DMS53 treated with DMSO at 0.1 percent for 48 hours (cell line): ENCODE measurements around the gene SLC4A2.
"Not testable (repeated sequence)": the region's sequence is repeated elsewhere in the genome, so short reads cannot be mapped to it uniquely, and the experiment has no call there.

ENCODE experiments used
- DNase-seq: peaks from one replicate; lab custom pipeline; 2025; ENCODE audit not compliant: unreplicated experiment; lab: John Stamatoyannopoulos, UW

The SLC4A2 gene, protein sequence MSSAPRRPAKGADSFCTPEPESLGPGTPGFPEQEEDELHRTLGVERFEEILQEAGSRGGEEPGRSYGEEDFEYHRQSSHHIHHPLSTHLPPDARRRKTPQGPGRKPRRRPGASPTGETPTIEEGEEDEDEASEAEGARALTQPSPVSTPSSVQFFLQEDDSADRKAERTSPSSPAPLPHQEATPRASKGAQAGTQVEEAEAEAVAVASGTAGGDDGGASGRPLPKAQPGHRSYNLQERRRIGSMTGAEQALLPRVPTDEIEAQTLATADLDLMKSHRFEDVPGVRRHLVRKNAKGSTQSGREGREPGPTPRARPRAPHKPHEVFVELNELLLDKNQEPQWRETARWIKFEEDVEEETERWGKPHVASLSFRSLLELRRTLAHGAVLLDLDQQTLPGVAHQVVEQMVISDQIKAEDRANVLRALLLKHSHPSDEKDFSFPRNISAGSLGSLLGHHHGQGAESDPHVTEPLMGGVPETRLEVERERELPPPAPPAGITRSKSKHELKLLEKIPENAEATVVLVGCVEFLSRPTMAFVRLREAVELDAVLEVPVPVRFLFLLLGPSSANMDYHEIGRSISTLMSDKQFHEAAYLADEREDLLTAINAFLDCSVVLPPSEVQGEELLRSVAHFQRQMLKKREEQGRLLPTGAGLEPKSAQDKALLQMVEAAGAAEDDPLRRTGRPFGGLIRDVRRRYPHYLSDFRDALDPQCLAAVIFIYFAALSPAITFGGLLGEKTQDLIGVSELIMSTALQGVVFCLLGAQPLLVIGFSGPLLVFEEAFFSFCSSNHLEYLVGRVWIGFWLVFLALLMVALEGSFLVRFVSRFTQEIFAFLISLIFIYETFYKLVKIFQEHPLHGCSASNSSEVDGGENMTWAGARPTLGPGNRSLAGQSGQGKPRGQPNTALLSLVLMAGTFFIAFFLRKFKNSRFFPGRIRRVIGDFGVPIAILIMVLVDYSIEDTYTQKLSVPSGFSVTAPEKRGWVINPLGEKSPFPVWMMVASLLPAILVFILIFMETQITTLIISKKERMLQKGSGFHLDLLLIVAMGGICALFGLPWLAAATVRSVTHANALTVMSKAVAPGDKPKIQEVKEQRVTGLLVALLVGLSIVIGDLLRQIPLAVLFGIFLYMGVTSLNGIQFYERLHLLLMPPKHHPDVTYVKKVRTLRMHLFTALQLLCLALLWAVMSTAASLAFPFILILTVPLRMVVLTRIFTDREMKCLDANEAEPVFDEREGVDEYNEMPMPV

GRCh38 chr7:151059367-151060112, at the start of gene SLC4A2:
TSS of gene SLC4A2 (plus strand) at chr7:151059589. CDS start at chr7:151061988, 2,399 bp downstream.
- peak; percentile 54 for DNase-seq

DNA sequence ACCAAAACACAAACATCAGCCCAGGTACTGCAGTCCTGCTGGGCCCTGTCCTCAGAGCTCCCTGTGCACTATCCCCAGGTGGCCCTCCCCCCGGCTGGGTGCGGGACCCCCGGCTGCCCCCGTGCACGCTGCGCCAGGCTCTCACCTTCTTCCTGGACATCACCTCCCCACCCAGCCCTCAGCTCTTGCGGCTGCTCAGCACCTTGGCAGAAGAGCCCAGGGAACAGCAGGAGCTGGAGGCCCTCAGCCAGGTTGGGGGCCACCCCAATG, 49.4 kb upstream of the SLC4A2 start:
- no peak for DNase-seq

DNA sequence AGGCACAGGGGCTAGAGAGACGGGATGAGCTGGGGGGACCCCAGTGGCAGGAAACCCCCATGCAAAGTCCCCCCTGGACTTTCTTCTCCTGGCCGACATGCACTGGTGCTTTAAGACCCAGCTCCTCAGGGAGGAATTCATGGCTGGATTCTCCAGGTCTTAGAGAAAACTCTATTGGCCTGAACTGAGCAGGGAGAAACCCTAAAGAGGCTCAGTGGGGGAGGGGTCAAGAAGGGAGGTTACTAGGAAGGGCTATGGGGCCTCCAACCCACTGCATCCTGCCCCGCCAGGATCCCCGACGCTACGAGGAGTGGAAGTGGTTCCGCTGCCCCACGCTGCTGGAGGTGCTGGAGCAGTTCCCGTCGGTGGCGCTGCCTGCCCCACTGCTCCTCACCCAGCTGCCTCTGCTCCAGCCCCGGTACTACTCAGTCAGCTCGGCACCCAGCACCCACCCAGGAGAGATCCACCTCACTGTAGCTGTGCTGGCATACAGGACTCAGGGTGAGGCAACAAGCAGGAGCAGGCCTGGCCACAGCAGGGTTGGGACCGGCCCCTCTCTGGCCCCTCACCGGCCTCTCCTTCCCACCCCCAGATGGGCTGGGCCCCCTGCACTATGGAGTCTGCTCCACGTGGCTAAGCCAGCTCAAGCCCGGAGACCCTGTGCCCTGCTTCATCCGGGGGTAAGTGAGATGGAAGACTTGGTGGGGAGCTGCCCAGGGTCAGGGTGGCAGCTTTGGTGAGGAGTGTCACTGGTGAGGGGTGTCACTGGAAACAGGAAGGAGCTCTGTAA, 48.9 kb upstream of the SLC4A2 start:
- DNase-seq, result no peak

DNA sequence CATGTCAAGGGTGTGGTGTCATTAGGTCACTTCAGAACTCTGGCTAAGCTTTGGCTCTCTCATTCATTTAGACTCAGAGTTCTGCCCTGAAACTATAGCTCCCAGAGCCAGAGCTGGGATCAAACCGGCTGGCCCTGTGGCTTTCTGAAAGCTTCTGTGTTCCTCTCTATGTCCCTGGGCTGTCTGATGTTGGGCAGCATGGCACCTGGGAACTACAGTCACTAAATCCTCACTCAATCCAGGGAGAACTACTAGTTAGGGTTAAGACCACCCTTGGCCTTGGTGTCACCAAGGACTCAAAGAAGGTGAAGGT, 48.3 kb upstream of the SLC4A2 start:
- DNase-seq, result no peak

- DNase-seq, result not testable (repeated sequence)
Observed at GRCh38 chr7:151011616-151012015, 47.8 kb upstream of the SLC4A2 start.

DNA sequence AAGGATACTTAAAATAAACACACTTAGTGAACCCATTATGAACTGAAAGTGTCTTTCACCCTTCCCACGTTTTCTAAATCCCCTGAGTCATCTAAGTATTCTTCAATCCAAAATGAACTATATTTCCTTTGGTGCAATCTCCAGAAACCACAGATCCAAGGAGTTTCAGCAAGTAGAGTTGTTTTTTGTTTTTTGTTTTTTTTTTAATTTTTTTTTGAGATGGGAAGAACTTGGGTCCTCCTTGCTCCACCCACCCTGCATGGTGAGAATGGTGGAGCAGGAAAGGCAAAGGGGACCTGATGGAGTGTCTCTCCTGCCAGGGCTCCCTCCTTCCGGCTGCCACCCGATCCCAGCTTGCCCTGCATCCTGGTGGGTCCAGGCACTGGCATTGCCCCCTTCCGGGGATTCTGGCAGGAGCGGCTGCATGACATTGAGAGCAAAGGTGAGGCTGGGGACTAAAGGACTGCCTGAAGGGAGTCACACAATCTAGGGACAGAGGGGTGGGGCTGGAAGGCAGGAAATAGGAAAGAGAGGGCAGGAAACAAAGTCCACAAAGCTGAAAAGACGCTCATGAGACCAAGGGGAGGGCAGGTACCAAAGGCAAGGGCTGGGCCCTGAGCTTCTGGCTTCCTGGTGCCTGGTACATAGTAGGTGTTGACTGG, 47.2 kb upstream of the SLC4A2 start:
- DNase-seq, result no peak

DNA sequence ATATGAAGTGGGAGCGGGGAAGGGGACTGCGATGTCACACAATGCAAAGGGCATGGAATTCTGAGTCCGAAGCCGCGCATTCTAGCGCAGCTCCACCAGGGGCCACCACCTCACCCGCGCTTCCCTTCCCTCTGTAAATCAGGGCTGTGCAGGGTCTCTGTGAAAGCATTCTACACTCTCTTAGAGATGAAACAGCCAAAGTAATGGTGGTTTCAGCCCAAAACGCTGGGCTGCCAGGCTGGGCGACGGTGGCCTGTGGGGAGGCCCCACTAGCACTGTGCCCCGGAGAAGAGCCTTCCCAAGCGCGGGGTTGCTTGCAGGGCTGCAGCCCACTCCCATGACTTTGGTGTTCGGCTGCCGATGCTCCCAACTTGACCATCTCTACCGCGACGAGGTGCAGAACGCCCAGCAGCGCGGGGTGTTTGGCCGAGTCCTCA, 46.5 kb upstream of the SLC4A2 start:
- DNase-seq, result no peak

DNA sequence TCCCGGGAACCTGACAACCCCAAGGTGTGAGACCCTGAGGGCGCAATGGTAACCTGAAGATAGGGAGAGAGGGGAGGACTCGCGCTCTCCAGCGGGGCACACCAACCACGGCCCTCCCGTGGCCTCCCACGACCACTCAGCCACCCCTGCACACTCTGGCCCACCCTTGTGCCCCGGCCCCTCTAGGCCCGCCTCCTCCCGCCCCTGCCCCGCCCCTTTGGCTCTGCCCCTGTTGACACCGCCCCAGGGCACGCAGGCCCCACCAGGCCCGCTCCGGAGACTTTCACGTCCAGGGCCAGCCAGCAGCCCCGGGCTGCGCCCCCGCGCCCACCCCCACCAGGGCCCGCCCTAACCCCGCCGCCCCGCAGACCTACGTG, 46.0 kb upstream of the SLC4A2 start:
- no peak for DNase-seq

DNA sequence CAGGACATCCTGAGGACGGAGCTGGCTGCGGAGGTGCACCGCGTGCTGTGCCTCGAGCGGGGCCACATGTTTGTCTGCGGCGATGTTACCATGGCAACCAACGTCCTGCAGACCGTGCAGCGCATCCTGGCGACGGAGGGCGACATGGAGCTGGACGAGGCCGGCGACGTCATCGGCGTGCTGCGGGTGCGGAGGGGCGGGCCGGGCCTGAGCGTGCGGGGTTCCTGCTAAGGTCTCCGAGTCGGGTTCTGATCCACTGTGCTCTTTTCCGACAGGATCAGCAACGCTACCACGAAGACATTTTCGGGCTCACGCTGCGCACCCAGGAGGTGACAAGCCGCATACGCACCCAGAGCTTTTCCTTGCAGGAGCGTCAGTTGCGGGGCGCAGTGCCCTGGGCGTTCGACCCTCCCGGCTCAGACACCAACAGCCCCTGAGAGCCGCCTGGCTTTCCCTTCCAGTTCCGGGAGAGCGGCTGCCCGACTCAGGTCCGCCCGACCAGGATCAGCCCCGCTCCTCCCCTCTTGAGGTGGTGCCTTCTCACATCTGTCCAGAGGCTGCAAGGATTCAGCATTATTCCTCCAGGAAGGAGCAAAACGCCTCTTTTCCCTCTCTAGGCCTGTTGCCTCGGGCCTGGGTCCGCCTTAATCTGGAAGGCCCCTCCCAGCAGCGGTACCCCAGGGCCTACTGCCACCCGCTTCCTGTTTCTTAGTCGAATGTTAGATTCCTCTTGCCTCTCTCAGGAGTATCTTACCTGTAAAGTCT, 45.5 kb upstream of the SLC4A2 start:
- no peak for DNase-seq

DNA sequence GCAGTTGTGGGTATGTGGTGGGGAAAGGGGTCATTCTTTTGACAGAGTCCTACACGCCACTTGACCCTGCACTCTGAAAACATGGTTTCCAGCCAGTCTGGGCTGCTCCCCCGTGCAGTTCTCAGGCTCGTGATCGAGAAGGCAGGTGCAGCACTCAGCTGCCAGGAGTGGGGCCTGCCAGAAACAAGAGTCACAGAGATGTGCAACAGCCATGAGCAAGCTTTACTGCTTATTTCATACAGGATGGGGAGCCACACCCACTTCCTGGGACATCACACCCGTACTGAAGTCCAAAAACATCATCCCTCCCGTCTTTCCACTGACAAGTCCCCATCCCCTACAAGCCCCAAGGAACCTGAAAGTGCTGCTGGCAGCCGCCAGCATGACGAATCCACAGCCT, 44.4 kb upstream of the SLC4A2 start:
- DNase-seq, result no peak

GRCh38 chr7:151015967-151016366, 43.4 kb upstream of the SLC4A2 start:
- DNase-seq, result no peak

GRCh38 chr7:151016505-151016904, 42.9 kb upstream of the SLC4A2 start:
- no peak for DNase-seq

DNA sequence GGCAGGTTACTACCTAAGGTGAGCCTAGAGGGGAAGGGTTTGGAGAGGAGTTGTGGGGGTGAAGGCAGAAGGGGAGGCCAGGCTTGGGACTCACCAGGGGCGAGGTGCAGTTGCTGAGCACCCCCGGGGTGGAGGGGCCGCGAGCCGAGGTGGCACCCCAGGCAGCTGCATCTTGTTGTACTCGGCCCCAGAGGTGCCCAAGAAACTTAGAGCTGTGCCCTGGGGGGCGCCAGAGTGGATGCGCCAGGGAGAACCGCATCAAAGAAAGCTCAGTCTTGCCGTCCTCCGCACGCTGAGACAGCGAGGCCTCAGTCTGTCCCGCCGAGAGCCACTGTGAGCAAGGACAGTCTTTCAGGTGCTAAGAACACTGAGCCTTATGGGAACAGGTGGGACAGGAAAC, 42.4 kb upstream of the SLC4A2 start:
- DNase-seq, result no peak

DNA sequence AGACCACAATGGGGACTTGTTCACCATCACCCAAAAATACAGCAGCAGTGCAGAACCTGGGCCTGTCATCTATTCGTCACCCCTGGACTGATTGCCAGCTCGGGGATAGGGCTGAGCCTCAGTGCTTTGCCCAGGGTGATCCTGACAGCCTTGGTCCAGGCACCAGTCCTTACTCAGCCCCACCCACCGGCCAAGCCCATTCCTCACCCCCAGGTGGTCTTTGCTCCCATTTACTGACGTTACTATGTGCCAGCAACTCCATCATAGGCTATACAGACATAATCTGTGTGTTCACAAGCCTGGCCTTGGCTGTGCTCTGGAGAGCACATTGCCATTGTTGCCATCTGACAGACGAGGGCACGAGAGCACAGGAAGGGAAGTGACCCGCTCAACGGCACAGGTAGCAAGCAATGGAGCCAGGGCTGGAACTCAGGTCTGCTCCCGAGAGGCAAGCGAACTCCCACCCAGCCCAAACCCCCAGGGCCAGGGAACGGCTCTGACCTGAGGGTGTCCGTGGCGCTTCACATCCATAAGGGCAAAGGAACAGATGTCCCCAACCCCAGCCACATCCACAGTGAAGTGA, 41.9 kb upstream of the SLC4A2 start:
- DNase-seq, result no peak

DNA sequence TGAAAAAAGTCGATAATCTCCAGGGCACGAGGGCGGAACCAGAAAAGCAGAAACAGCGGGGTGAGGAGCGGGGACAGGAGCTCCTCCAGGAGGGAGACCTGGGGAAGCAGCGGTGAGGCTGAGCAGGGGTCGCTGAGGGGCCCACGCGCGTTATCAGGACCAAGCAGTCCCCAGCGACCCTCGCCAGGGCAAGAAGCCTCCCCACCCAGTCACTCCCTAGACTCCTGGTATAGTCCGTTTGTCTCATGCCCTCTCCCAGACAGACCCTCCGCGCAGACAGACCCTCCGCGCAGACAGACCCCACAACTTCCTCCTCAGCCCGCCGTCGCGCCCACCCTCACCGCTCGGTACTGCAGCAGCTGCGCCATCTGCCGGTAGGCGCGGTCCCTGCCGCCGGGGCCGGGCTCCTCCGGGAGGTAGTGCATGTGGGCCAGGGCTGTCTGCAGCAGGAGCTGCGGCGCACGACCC, 41.4 kb upstream of the SLC4A2 start:
- DNase-seq, result peak; percentile 63

- DNase-seq, result peak; percentile 44
Observed at GRCh38 chr7:151018421-151019129, 40.8 kb upstream of the SLC4A2 start.

- no peak for DNase-seq
Observed at GRCh38 chr7:151019130-151019447, 40.3 kb upstream of the SLC4A2 start.

- DNase-seq, result no peak
Observed at GRCh38 chr7:151020231-151020630, 39.2 kb upstream of the SLC4A2 start.
